GM12872 (cell line): ENCODE results near the gene FBXO15.
A peak's percentile ranks its signal among the peaks of the same experiment; 100 is the strongest.

Source experiments
- CTCF ChIP-seq: IDR thresholded peaks from 3 replicates; pipeline ENCODE4 v1.5.1; 2011; ENCODE audit warnings: low read depth, mild to moderate bottlenecking, low read length, moderate library complexity; ENCODE audit not compliant: insufficient read depth

FBXO15 gene

GRCh38 chr18:74173434-74173750, 25.8 kb upstream of the FBXO15 start:
- no peak for TF ChIP-seq CTCF

GRCh38 chr18:74172697-74173433, 25.2 kb upstream of the FBXO15 start:
- no peak for TF ChIP-seq CTCF

- TF ChIP-seq CTCF: no peak
Measured at GRCh38 chr18:74171910-74172606, 24.4 kb upstream of the FBXO15 start.

GRCh38 chr18:74166386-74166785, 18.8 kb upstream of the FBXO15 start:
- no peak for TF ChIP-seq CTCF

- 0 out of 3 replicates have a peak, but pooled peaks have one; percentile 10 for TF ChIP-seq CTCF
Measured at GRCh38 chr18:74163019-74163660, 15.5 kb upstream of the FBXO15 start.

GRCh38 chr18:74155276-74155675, 7.6 kb upstream of the FBXO15 start:
- no peak for TF ChIP-seq CTCF

- no peak for TF ChIP-seq CTCF
Measured at GRCh38 chr18:74154716-74155115, 7.1 kb upstream of the FBXO15 start.
